ENCODE data around the gene NUP58. TPM values are rescaled to one million over a fixed set of nuclear protein-coding genes. Genes with fewer than 3 reads are reported as not detected.

NUP58 gene
- total RNA-seq, 1 donor = 46.3 TPM

DNA sequence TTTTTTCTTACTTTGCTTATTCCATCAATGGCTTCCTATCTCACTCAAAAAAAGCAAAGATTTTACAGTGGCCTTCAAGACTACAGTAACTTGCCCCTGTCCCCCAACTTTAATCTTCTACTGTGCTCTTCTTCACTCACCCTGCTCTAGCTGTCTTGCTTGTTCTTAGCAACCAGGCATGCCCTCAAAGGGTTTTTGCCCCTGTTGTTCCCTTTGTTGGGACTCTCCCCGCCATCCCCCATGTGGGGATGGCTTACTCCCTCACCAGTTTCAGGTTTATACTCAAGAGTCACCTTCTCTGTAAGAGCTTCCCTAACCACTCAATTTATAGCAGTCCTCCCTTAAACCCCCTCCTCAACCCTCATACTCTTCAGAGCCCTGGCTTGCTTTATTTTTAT, 19.5 kb upstream of the NUP58 start:
- H3K4me2 ChIP-seq (ENCODE audit: insufficient read depth, low read length) = no peak overlapping the region
- peaks cover 14% of the 10 kb centered on the region for H4K20me1 ChIP-seq (ENCODE audit: insufficient read depth, low read length)
- no peak overlapping the region for H3K4me3 ChIP-seq (ENCODE audit: insufficient read depth, low read length)
- H3K79me2 ChIP-seq (ENCODE audit: insufficient read depth, low read length) = peaks cover 96% of the 10 kb centered on the region
- peak; percentile 6 for DNase-seq (ENCODE audit: insufficient read length, low spot score, missing footprints)
- H3K27me3 ChIP-seq (ENCODE audit: insufficient read depth, low read length) = no peaks in the 10 kb centered on the region
- TF ChIP-seq, protein P1, sequence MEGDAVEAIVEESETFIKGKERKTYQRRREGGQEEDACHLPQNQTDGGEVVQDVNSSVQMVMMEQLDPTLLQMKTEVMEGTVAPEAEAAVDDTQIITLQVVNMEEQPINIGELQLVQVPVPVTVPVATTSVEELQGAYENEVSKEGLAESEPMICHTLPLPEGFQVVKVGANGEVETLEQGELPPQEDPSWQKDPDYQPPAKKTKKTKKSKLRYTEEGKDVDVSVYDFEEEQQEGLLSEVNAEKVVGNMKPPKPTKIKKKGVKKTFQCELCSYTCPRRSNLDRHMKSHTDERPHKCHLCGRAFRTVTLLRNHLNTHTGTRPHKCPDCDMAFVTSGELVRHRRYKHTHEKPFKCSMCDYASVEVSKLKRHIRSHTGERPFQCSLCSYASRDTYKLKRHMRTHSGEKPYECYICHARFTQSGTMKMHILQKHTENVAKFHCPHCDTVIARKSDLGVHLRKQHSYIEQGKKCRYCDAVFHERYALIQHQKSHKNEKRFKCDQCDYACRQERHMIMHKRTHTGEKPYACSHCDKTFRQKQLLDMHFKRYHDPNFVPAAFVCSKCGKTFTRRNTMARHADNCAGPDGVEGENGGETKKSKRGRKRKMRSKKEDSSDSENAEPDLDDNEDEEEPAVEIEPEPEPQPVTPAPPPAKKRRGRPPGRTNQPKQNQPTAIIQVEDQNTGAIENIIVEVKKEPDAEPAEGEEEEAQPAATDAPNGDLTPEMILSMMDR (IDR thresholded peaks at IDR 0.05; ENCODE audit: extremely low read depth, low read depth, low read length) = no peak
- H3K36me3 ChIP-seq (ENCODE audit: insufficient read depth, low read length) = no peaks in the 10 kb centered on the region
- H3K4me1 ChIP-seq (ENCODE audit: insufficient read depth, low read length) = peaks cover 8% of the 10 kb centered on the region
- no peak overlapping the region for H2AFZ ChIP-seq (ENCODE audit: low read length)
- H3K9me3 ChIP-seq (ENCODE audit: low read depth, low read length) = no peaks in the 10 kb centered on the region
- no peak overlapping the region for H3K27ac ChIP-seq (ENCODE audit: low read depth, low read length)

DNA sequence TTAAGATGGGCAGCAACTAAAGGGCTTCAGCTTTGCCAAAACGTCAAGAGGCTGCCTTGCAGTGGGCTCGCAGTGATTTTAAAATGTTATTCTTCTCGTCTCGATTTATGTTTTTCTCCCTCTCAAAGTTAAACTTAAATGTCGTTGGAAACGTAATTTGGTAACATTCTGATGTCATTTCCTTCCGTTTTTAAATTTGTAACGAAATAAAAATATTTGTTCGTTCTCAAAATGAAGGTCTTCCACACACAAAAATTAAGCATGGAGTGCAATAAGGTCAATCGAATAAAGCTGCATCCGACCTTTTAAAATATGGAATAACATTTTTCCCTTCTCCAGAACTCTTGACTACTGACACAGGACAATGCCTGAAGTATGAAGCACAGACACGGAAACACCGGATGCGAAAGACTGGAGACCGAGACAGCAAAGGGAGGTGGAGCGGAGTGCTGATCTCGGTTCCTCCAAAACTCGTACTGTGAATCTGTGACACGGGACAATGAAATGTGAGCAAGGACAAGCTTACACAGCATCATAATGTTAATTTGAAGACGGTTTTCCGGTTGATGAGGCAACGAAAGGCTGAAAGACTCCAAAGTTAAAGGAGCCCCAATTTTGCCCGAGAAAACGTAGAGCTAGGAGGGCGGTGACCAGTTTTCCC, 15.0 kb upstream of the NUP58 start:
- peak overlapping the region; percentile 95 for H2AFZ ChIP-seq (ENCODE audit: low read length)
- H3K79me2 ChIP-seq (ENCODE audit: insufficient read depth, low read length) = peaks cover 57% of the 10 kb centered on the region
- no peaks in the 10 kb centered on the region for H3K36me3 ChIP-seq (ENCODE audit: insufficient read depth, low read length)
- peak overlapping the region; percentile 94 for H3K27ac ChIP-seq (ENCODE audit: low read depth, low read length)
- H3K4me2 ChIP-seq (ENCODE audit: insufficient read depth, low read length) = peak overlapping the region; percentile 93
- peaks cover 8% of the 10 kb centered on the region for H3K4me1 ChIP-seq (ENCODE audit: insufficient read depth, low read length)
- DNase-seq (ENCODE audit: insufficient read length, low spot score, missing footprints) = peak; percentile 76
- TF ChIP-seq, protein P1 (IDR thresholded peaks at IDR 0.05; ENCODE audit: extremely low read depth, low read depth, low read length) = no peak
- H4K20me1 ChIP-seq (ENCODE audit: insufficient read depth, low read length) = peaks cover 3% of the 10 kb centered on the region
- peaks cover 14% of the 10 kb centered on the region for H3K27me3 ChIP-seq (ENCODE audit: insufficient read depth, low read length)
- peak overlapping the region; percentile 97 for H3K4me3 ChIP-seq (ENCODE audit: insufficient read depth, low read length)
- H3K9me3 ChIP-seq (ENCODE audit: low read depth, low read length) = no peaks in the 10 kb centered on the region

DNA sequence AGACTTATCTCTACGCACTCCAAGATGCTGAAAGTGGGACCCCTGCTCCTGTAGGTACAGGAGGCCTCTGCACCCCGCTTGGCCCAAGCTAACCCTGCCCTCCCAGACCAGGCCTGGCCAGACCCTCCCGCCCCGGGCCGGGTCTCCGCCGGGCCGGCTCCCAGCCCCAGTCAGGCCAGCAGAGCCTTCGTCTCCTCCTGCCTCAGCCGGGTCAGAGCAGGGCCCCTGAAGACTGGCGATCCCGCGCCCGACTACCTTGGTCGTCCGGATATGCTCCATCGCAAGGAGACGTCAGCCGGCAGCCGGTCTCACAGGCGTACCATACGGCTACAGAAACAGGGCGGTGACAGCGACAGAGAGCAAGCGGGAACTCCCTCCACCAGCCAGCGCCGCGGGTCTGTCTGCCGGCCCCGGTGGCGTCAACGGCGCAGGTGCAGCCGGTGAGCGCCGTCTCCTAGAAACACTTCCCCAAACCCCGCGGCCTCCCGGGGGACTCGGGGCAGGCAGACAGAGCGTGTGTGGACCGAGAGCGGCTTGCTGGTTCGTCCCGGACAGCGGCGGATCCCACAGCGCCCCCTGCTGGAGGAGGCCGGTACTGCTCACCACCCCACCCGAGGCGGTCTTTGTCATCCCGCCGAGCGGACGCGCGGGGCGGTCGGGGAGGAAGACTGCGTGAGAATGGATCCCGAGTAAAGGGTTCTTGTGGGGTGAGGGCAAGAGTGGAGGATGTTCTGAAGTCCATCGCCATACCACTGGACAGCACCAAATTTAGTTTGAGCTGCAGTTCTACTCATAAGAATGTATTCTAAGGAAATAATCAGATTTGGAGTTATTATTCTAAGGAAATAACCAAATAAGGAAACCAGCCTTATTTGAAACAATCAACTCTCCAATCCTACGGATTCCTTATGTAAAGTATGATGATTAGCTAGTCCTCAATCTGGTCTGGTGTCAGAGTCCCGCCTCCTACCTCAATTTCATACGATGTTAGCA, 14.2 kb upstream of the NUP58 start, which contains the start of gene MTMR6:
MTMR6 (minus strand) TSS at position 520 of the 993 bp plus-strand sequence; CDS start at position 279, 241 bp downstream.
- DNase-seq (ENCODE audit: insufficient read length, low spot score, missing footprints) = peak; percentile 96
- Histone ChIP-seq H3K36me3 (ENCODE audit: insufficient read depth, low read length) (no peaks in the 10 kb centered on the region), H3K4me2 (ENCODE audit: insufficient read depth, low read length) (peak within 1 kb of the TSS; percentile 93), H3K4me1 (ENCODE audit: insufficient read depth, low read length) (peaks cover 8% of the 10 kb centered on the region), H3K4me3 (ENCODE audit: insufficient read depth, low read length) (peak within 1 kb of the TSS; percentile 97), H4K20me1 (ENCODE audit: insufficient read depth, low read length) (peaks cover 3% of the 10 kb centered on the region), H2AFZ (ENCODE audit: low read length) (peak within 1 kb of the TSS; percentile 95), H3K9me3 (ENCODE audit: low read depth, low read length) (no peaks in the 10 kb centered on the region), H3K79me2 (ENCODE audit: insufficient read depth, low read length) (peaks cover 48% of the 10 kb centered on the region), H3K27ac (ENCODE audit: low read depth, low read length) (peak within 1 kb of the TSS; percentile 94), H3K27me3 (ENCODE audit: insufficient read depth, low read length) (peaks cover 14% of the 10 kb centered on the region)
- TF ChIP-seq, protein P1 (IDR thresholded peaks at IDR 0.05; ENCODE audit: extremely low read depth, low read depth, low read length) = peak; percentile 96

Data from osteoblast (primary cell).